Left lung (tissue), 10 donors: ENCODE measurements around the gene NANOS1. TPM values are rescaled to one million over a fixed set of nuclear protein-coding genes. Genes with fewer than 3 reads are reported as not detected.
"Not testable (repeated sequence)": the region's sequence is repeated elsewhere in the genome, so short reads cannot be mapped to it uniquely, and the experiment has no call there.

ENCODE experiments used
- ATAC-seq: fragments of 200-7000 bp; cut with Tn5 transposase; one replicate; pipeline ENCODE4 v1.9.1; 2020; ENCODE audit warnings: moderate library complexity
- DNase-seq, 4 donors: peaks; one replicate each; pipeline ENCODE4 v3.0.0-alpha.2; 2013 to 2020
- H3K27ac ChIP-seq, 2 donors: fragments of 200-600 bp; sonication (generic) in 1 of 2; one replicate each; pipeline versions ENCODE4 v1.5.0 to v1.8.0; 2020 to 2021
- H3K27me3 ChIP-seq, 2 donors: fragments of 200-600 bp; sonication (generic) in 1 of 2; one replicate each; pipeline versions ENCODE4 v1.5.0 to v1.8.0; 2020 to 2021
- H3K36me3 ChIP-seq, 2 donors: fragments of 200-600 bp; sonication (generic) in 1 of 2; one replicate each; pipeline versions ENCODE4 v1.5.0 to v1.8.0; 2020 to 2021
- H3K4me1 ChIP-seq, 2 donors: fragments of 200-600 bp; one replicate each; pipeline ENCODE4 v1.8.0; 2021
- H3K4me3 ChIP-seq, 2 donors: fragments of 200-600 bp; sonication (generic) in 1 of 2; one replicate each; pipeline versions ENCODE4 v1.5.0 to v1.8.0; 2020 to 2021; ENCODE audit warnings: mild to moderate bottlenecking in 1 of 2
- H3K9me3 ChIP-seq, 2 donors: fragments of 200-600 bp; sonication (generic) in 1 of 2; one replicate each; pipeline versions ENCODE4 v1.5.0 to v1.8.0; 2020 to 2021
- intact Hi-C, 2 donors: fragments of 100-400 bp; cut with DNase I; formaldehyde crosslinking; loops; one replicate each; pipeline versions ENCODE4 v1.11.2 to v1.14.2; 2022
- polyA plus RNA-seq, 6 donors: library from polyadenylated mRNA; unstranded; fragments of 120-200 nt; gene quantifications; one replicate each; pipeline ENCODE4 v1.2.1, GENCODE V29; 2013; ENCODE audit not compliant: insufficient read length in 6 of 6
- total RNA-seq, 2 donors: library from RNA; stranded (reverse); fragmentation: NEBNext Ultra II Directional; extraction: Animal tissue kit (Norgen Biotek cat#: 25700); gene quantifications; one replicate each; pipeline ENCODE4 v1.2.1, GENCODE V29; 2021
- TF ChIP-seq, protein P1 (sequence below), 2 donors: fragments of 200-600 bp; sonication (generic) in 1 of 2; IDR thresholded peaks; one replicate each; pipeline versions ENCODE4 v1.5.0 to v1.8.0; 2021; ENCODE audit warnings: antibody characterized with exemption in 2 of 2
- donor health status: DM: no; HTN: yes; CAD: no.
- donor health status: DM: no; HTN: no; CAD: no.

NANOS1 gene
- total and polyA plus RNA-seq, 8 donors = 1.0 to 7.0 (median 4.2) TPM

DNA sequence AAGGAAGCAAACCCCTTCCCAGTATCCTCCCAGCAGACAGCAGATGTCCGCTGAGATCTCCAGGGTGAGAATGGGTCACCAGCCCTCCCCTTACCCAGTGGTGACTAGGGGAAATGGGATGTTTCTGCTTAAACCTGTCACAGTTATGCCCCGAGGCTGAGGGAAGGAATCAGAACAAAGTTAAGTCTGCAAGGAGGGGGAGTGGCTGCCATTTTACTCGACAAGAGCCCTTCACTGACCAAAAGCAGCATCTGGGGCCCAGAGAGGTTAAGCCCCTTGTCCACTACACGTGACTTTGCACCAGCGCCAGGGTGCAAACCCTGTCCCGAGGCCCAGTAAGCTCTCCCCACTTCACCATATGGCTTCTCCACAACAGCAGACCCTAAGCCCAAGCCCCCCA lies 4.6 kb upstream of the NANOS1 start:
- no peak overlapping the region for H3K4me3 ChIP-seq
- intact Hi-C loops = no loop called here
- peaks cover 0 to 8% of the 10 kb centered on the region in 2 donors for H3K4me1 ChIP-seq
- peaks cover 0 to 10% of the 10 kb centered on the region in 2 donors for H3K27me3 ChIP-seq
- no peak for DNase-seq
- TF ChIP-seq, protein P1, sequence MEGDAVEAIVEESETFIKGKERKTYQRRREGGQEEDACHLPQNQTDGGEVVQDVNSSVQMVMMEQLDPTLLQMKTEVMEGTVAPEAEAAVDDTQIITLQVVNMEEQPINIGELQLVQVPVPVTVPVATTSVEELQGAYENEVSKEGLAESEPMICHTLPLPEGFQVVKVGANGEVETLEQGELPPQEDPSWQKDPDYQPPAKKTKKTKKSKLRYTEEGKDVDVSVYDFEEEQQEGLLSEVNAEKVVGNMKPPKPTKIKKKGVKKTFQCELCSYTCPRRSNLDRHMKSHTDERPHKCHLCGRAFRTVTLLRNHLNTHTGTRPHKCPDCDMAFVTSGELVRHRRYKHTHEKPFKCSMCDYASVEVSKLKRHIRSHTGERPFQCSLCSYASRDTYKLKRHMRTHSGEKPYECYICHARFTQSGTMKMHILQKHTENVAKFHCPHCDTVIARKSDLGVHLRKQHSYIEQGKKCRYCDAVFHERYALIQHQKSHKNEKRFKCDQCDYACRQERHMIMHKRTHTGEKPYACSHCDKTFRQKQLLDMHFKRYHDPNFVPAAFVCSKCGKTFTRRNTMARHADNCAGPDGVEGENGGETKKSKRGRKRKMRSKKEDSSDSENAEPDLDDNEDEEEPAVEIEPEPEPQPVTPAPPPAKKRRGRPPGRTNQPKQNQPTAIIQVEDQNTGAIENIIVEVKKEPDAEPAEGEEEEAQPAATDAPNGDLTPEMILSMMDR (IDR thresholded peaks at IDR 0.05) = no peak
- peak overlapping the region; percentile 56 to 67 for H3K27ac ChIP-seq
- no peak for ATAC-seq
- H3K9me3 ChIP-seq = no peaks in the 10 kb centered on the region
- no peaks in the 10 kb centered on the region for H3K36me3 ChIP-seq

DNA sequence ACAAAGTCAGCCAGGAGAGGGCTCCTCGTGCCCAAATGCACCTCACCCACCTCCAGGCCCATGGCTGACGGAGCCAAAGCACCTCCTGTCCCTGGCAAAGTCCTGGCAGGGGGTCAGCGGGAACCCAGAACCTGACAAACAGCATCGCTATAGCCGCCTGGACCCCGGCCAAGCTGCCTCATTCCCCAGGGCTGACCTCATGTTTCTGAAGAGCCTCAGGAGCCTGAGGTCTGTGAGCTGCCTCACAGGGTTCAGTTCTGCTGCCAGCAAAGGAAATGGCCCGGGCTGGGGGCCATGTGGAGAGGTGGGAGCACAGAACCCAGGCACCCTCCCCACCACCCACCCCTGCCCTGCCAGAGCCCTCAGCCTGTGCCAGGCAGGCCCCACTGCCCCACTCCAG lies 4.2 kb upstream of the NANOS1 start:
- H3K9me3 ChIP-seq = no peaks in the 10 kb centered on the region
- H3K36me3 ChIP-seq = no peaks in the 10 kb centered on the region
- H3K4me1 ChIP-seq = peaks cover 0 to 11% of the 10 kb centered on the region in 2 donors
- intact Hi-C loops = no loop called here
- H3K27me3 ChIP-seq = peaks cover 0 to 13% of the 10 kb centered on the region in 2 donors
- peak overlapping the region; percentile 56 to 67 for H3K27ac ChIP-seq
- H3K4me3 ChIP-seq = no peak overlapping the region
- peak; percentile 62 for ATAC-seq
- TF ChIP-seq, protein P1 (IDR thresholded peaks at IDR 0.05) = no peak
- peak; percentile 41 to 91 (median 82) for DNase-seq

DNA sequence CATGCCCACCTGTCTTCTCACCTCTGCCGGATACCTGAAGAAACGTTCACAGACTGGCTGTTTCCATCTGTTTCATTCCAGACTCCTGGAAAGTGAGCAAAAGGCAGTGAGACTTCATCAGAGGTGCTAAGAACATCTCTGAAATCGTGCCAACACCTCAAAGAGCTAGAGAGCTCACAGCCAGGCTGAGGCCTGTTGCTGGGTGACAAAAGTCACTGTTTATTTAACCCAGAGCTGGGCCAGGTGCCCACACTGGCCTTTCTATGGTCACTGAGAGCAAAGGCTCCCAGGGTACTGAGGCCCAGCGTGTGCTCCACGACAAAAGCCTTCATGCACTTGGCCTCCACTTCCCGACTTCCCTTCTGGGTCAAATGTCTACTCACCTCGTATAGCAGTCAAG lies 3.7 kb upstream of the NANOS1 start:
- TF ChIP-seq, protein P1 (IDR thresholded peaks at IDR 0.05) = no peak
- peak in 2 of 4 donors; percentile 53 to 62 for DNase-seq
- Histone ChIP-seq H3K4me3 (no peak overlapping the region), H3K36me3 (no peaks in the 10 kb centered on the region), H3K27ac (peak overlapping the region; percentile 56 to 67), H3K27me3 (peaks cover 0 to 18% of the 10 kb centered on the region in 2 donors), H3K9me3 (no peaks in the 10 kb centered on the region), H3K4me1 (peaks cover 0 to 15% of the 10 kb centered on the region in 2 donors)
- intact Hi-C loops = no loop called here
- ATAC-seq = peak; percentile 63

DNA sequence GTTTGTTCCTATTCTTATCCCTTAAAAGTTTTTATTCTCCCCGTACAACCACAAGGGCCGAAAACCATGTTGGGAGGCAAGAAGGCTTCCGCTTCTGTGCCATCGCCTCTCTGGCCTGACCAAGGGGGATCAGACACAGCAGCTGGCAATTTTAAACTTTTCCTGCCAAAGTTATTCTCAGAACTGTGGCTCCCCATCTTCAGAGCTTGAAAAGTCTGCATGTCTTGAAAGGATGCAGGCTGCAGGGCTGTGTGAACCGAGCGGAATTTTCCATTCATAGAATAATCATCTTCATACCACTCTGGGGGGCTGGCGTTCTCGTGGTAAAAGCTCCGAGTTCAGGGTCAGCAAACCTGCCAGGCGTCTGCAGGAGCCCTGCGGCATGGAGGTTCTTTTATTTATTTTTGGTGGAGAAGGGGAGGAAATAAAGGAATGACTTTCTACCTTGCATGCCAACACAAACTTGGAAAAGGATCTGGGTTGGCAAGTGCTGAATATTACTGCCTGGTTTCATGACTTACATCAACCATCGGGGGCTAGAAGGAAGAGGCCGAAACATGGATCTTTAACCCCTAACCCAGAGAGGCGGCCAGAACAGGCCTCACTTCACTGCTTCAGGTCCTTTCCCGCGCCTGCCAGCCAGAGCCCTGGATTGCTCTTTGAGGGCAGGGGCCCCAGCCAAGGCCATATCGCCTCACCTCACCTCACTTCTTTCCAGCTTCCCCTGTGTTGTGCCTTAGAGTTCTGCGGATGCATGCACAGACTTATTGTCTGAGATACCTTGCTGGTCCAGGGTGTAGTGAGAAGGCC lies 3.0 kb upstream of the NANOS1 start:
- Histone ChIP-seq H3K27ac (peak overlapping the region in 1 of 2 donors; percentile 67), H3K4me3 (no peak overlapping the region), H3K9me3 (no peaks in the 10 kb centered on the region), H3K27me3 (peaks cover 0 to 18% of the 10 kb centered on the region in 2 donors), H3K36me3 (no peaks in the 10 kb centered on the region), H3K4me1 (peaks cover 6 to 22% of the 10 kb centered on the region in 2 donors)
- DNase-seq = no peak
- intact Hi-C loops = no loop called here
- TF ChIP-seq, protein P1 (IDR thresholded peaks at IDR 0.05) = no peak
- no peak for ATAC-seq

DNA sequence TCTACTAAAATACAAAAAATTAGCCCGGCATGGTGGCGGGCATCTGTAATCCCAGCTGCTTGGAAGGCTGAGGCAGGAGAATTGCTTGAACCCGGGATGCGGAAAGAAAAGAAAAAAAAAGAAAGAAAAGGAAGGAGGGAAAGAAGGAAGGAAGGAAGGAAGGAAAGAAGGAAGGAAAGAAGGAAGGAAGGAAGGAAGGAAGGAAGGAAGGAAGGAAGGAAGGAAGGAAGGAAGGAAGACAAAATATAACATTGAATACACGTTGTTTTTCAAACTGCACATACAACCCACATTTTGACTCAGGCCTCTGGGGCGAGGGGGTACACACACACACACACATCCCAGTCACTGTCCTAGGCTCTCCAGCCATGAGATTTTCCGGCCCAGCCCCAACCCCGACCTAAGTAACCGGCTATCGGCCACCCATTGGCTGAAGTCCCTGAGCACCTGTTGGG lies 1.0 kb upstream of the NANOS1 start:
- peaks cover 6 to 23% of the 10 kb centered on the region in 2 donors for H3K4me1 ChIP-seq
- peak overlapping the region in 1 of 2 donors; percentile 36 for H3K4me3 ChIP-seq
- ATAC-seq, H3K36me3 ChIP-seq, DNase-seq, H3K9me3 ChIP-seq, H3K27ac ChIP-seq, intact Hi-C loops: not testable (repeated sequence)
- peaks cover 0 to 18% of the 10 kb centered on the region in 2 donors for H3K27me3 ChIP-seq
